ENCODE measurements around the gene PCDH9. TPM values are rescaled to one million over a fixed set of nuclear protein-coding genes. Genes with fewer than 3 reads are reported as not detected.

PCDH9 gene
- total and polyA plus RNA-seq, 11 donors = 3.0 to 39.6 (median 21.6) TPM

DNA sequence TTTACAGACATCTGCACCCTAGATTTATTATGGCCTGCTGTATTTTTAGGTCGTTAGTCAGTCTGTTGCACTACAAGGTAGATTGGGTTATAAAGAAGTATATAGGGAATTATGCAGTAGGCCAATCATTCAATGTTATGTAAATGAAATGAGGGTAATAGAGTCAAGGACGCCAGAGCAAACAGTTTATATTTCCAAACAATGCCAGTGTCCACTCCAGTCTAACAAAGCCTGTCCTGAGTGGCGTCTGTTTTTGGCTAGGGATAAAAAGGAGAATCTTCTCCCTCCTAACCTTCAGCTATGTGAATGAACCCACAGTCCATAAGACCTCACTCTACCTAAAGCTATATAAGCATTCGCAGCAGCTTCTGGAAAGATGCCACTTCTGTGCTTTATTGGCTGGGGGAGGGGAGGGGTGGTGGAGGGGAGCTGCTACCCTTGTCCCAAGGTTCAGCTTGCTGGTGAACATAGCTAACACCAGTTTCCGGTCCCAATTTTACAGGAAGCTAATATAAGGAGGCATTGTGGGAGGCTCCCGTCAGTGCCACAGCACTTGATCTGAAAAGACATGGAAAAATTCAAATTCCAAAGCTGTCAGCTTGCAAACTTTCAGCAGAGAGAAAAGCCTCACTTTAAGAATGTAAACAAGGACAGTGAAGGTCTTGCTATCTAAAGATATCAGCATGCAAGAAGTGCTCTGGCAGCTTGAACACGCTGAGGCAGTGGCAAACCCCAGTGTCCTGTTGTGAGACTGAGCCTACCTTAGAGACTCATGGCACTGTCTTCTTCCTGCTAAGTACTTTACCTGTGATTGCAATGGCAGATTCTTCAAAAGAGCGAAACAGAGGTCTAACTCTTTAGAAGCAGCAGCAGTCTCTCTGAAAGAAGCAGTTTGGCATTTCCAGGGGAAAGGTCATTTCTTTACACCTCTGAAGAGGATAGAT lies 369.9 kb downstream of the PCDH9 start:
- TF ChIP-seq, protein P1, sequence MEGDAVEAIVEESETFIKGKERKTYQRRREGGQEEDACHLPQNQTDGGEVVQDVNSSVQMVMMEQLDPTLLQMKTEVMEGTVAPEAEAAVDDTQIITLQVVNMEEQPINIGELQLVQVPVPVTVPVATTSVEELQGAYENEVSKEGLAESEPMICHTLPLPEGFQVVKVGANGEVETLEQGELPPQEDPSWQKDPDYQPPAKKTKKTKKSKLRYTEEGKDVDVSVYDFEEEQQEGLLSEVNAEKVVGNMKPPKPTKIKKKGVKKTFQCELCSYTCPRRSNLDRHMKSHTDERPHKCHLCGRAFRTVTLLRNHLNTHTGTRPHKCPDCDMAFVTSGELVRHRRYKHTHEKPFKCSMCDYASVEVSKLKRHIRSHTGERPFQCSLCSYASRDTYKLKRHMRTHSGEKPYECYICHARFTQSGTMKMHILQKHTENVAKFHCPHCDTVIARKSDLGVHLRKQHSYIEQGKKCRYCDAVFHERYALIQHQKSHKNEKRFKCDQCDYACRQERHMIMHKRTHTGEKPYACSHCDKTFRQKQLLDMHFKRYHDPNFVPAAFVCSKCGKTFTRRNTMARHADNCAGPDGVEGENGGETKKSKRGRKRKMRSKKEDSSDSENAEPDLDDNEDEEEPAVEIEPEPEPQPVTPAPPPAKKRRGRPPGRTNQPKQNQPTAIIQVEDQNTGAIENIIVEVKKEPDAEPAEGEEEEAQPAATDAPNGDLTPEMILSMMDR (IDR thresholded peaks at IDR 0.05) = no peak
- no peak for TF ChIP-seq POLR2A (IDR thresholded peaks at IDR 0.05)
- no peak for DNase-seq
- Histone ChIP-seq H3K27me3 (no peaks in the 10 kb centered on the region), H3K9me3 (no peaks in the 10 kb centered on the region), H3K27ac (no peak overlapping the region), H3K4me3 (no peak overlapping the region), H3K4me1 (peaks cover 0 to 16% (median 8%) of the 10 kb centered on the region in 12 donors), H3K36me3 (no peaks in the 10 kb centered on the region)
- intact Hi-C loops (cut with DNase I) = no loop called here
- WGBS, 4 donors = 76 to 81% (median 79%) methylated on average over 8 of the region's 8 CpGs
- ATAC-seq = no peak

DNA sequence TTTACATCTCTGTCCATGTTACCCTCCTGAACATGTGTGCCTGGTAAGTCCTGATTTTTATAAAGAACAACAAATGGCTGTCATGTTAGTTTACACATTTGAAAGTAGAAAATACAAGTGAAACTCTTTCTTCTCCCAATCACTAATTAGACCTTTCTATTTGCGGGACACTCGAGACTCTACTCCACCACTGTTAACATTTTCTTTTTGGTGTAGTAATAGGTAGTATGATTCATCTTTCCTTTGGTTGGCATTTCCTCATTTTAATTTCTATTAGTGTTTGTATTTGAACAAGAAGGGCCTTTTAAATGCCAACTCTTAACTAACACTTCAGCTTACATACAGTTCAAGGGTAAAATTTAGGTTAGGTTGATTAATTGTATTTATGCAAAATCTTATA lies 371.1 kb downstream of the PCDH9 start:
- Histone ChIP-seq H3K9me3 (no peaks in the 10 kb centered on the region), H3K27me3 (no peaks in the 10 kb centered on the region), H3K27ac (no peak overlapping the region), H3K36me3 (no peaks in the 10 kb centered on the region), H3K4me3 (no peak overlapping the region), H3K4me1 (peaks cover 0 to 16% (median 8%) of the 10 kb centered on the region in 12 donors)
- TF ChIP-seq POLR2A (IDR thresholded peaks at IDR 0.05) = no peak
- TF ChIP-seq, protein P1 (IDR thresholded peaks at IDR 0.05) = no peak
- DNase-seq (no peak), ATAC-seq (no peak)
- intact Hi-C loops (cut with DNase I) = no loop called here
- WGBS, 4 donors = 87 to 94% (median 91%) methylated on average over 2 of the region's 2 CpGs

DNA sequence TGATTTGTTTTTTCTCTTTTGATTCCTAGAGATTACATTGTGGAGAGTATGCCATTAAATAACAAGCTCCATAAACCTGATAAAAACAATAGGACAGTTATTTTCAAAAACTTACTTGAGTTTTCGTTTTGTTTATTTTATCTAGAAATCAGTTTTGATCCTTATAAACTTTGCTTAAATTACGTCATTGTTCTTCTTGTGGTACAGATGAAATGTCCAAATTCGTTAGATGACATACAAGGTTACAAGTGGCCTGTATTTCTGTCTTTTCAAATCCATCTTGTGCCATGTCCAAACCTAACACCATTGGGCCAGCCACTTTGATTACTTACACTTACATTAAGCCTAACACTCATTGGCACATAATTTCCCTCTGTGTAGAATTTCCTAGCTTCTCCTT lies 372.0 kb downstream of the PCDH9 start:
- H3K9me3 ChIP-seq = no peaks in the 10 kb centered on the region
- H3K27me3 ChIP-seq = no peaks in the 10 kb centered on the region
- DNase-seq = no peak
- peaks cover 0 to 16% (median 8%) of the 10 kb centered on the region in 12 donors for H3K4me1 ChIP-seq
- no peaks in the 10 kb centered on the region for H3K36me3 ChIP-seq
- no peak for ATAC-seq
- H3K4me3 ChIP-seq = no peak overlapping the region
- 90 to 95% (median 92%) methylated on average over 3 of the region's 3 CpGs for WGBS, 4 donors
- TF ChIP-seq, protein P1 (IDR thresholded peaks at IDR 0.05) = no peak
- TF ChIP-seq POLR2A (IDR thresholded peaks at IDR 0.05) = no peak
- H3K27ac ChIP-seq = no peak overlapping the region
- intact Hi-C loops (cut with DNase I) = no loop called here

DNA sequence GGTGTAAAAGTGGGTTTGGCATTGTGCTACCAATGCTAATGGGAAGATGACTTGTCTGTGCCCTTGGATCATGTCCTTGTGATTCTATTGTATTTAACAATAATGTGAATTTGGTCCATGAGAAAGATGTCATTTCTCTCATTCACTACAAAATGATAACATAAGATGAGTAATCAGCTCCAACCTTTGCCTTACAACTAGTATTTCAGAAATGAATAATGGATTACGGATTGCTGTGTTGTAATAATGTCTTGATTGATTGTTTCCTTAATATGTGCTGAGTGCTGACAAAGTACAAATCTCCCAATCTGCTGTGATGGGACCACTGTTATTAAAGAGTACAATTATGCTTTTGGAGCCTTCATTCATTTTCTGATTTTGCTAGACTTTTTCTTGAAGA lies 375.0 kb downstream of the PCDH9 start:
- DNase-seq = no peak
- H3K27me3 ChIP-seq = no peaks in the 10 kb centered on the region
- peaks cover 0 to 1% (median 0%) of the 10 kb centered on the region in 12 donors for H3K4me1 ChIP-seq
- H3K27ac ChIP-seq = no peak overlapping the region
- intact Hi-C loops (cut with DNase I) = no loop called here
- no peak overlapping the region for H3K4me3 ChIP-seq
- peaks cover 0 to 10% (median 0%) of the 10 kb centered on the region in 12 donors for H3K9me3 ChIP-seq
- 96 to 100% (median 98%) methylated on average over 1 of the region's 1 CpG for WGBS, 4 donors
- no peaks in the 10 kb centered on the region for H3K36me3 ChIP-seq
- ATAC-seq = no peak
- TF ChIP-seq, protein P1 (IDR thresholded peaks at IDR 0.05) = no peak
- TF ChIP-seq POLR2A (IDR thresholded peaks at IDR 0.05) = no peak

Measured in heart left ventricle (tissue), 16 donors.